Cardiac muscle cell (in vitro differentiated cells and primary cell): ENCODE data around the gene LAYN. TPM values are rescaled to one million over a fixed set of nuclear protein-coding genes. Genes with fewer than 3 reads are reported as not detected.

Experiments used
- DNase-seq, 2 donors: peaks; one replicate each; pipeline versions ENCODE4 v3.0.0 to v3.0.0-alpha.2; 2010 to 2017; ENCODE audit warnings: low read depth in 1 of 2, low spot score in 1 of 2
- H3K27ac ChIP-seq: fragments of 200-600 bp; sonication (generic); 2 replicates; pipeline ENCODE4 v1.5.1; 2016
- H3K27me3 ChIP-seq: fragments of 200-600 bp; sonication (generic); 2 replicates; pipeline ENCODE4 v1.6.0; 2016; ENCODE audit warnings: control low read depth
- H3K36me3 ChIP-seq: fragments of 200-600 bp; sonication (generic); 2 replicates; pipeline ENCODE4 v1.5.1; 2016; ENCODE audit warnings: control low read depth
- H3K4me1 ChIP-seq: fragments of 200-600 bp; sonication (generic); 2 replicates; pipeline ENCODE4 v1.8.1; 2017; ENCODE audit warnings: low read depth, mild to moderate bottlenecking, mixed run types
- H3K4me3 ChIP-seq: fragments of 200-600 bp; sonication (generic); 2 replicates; pipeline ENCODE4 v1.5.1; 2016; ENCODE audit warnings: mild to moderate bottlenecking
- H3K9me3 ChIP-seq: fragments of 200-600 bp; sonication (generic); 2 replicates; pipeline ENCODE4 v1.5.1; 2017; ENCODE audit warnings: low read depth, mild to moderate bottlenecking, control low read depth
- CTCF ChIP-seq: IDR thresholded peaks from 2 replicates; pipeline ENCODE4 v1.5.1; 2012; ENCODE audit warnings: low read depth, mild to moderate bottlenecking, low read length
- polyA plus RNA-seq: library from polyadenylated mRNA; unstranded; fragments of >200 nt; fragmentation: Nextera tagmentation; extraction: Ambion mirVana; gene quantifications from 2 replicates; pipeline ENCODE4 v1.2.1, GENCODE V29; 2016
- total RNA-seq: library from RNA; depleted of rRNA; stranded (reverse); fragments of >200 nt; gene quantifications from 2 replicates; pipeline ENCODE4 v1.2.3, GENCODE V29; 2016

Gene LAYN
- total and polyA plus RNA-seq, 2 experiments from 2014 or later: 1.1 to 2.6 TPM

- Histone ChIP-seq H3K27me3 (peaks cover 22% of the 10 kb centered on the region), H3K4me3 (no peak overlapping the region), H3K36me3 (no peaks in the 10 kb centered on the region), H3K27ac (no peak overlapping the region), H3K9me3 (no peaks in the 10 kb centered on the region), H3K4me1 (no peaks in the 10 kb centered on the region)
- no peak for TF ChIP-seq CTCF
- no peak for DNase-seq
These were observed 21.9 kb upstream of the LAYN start for GRCh38 chr11:111518668-111519067.

- Histone ChIP-seq H3K4me3 (no peak overlapping the region), H3K27me3 (peaks cover 3% of the 10 kb centered on the region), H3K4me1 (no peaks in the 10 kb centered on the region), H3K36me3 (no peaks in the 10 kb centered on the region), H3K9me3 (no peaks in the 10 kb centered on the region), H3K27ac (no peak overlapping the region)
- DNase-seq: peak in 1 of 2 donors; percentile 33
- TF ChIP-seq CTCF: no peak
These were observed 20.0 kb upstream of the LAYN start for GRCh38 chr11:111520560-111520959.

- Histone ChIP-seq H3K4me3 (no peak overlapping the region), H3K9me3 (no peaks in the 10 kb centered on the region), H3K36me3 (no peaks in the 10 kb centered on the region), H3K27ac (no peak overlapping the region), H3K27me3 (no peaks in the 10 kb centered on the region), H3K4me1 (no peaks in the 10 kb centered on the region)
- DNase-seq: no peak
- no peak for TF ChIP-seq CTCF
These were observed 19.4 kb upstream of the LAYN start for GRCh38 chr11:111521135-111521534.

- Histone ChIP-seq H3K9me3 (no peaks in the 10 kb centered on the region), H3K4me3 (no peak overlapping the region), H3K27me3 (no peaks in the 10 kb centered on the region), H3K36me3 (no peaks in the 10 kb centered on the region), H3K27ac (no peak overlapping the region), H3K4me1 (no peaks in the 10 kb centered on the region)
- no peak for TF ChIP-seq CTCF
- no peak for DNase-seq
These were observed 18.1 kb upstream of the LAYN start for GRCh38 chr11:111522426-111522825.

GRCh38 chr11:111523343-111523742 is 17.2 kb upstream of the LAYN start:
- TF ChIP-seq CTCF: no peak
- Histone ChIP-seq H3K27ac (no peak overlapping the region), H3K36me3 (no peaks in the 10 kb centered on the region), H3K4me1 (no peaks in the 10 kb centered on the region), H3K27me3 (no peaks in the 10 kb centered on the region), H3K9me3 (no peaks in the 10 kb centered on the region), H3K4me3 (no peak overlapping the region)
- DNase-seq: no peak

GRCh38 chr11:111524056-111524455 is 16.5 kb upstream of the LAYN start:
- Histone ChIP-seq H3K27ac (no peak overlapping the region), H3K4me3 (no peak overlapping the region), H3K27me3 (no peaks in the 10 kb centered on the region), H3K9me3 (no peaks in the 10 kb centered on the region), H3K4me1 (no peaks in the 10 kb centered on the region), H3K36me3 (no peaks in the 10 kb centered on the region)
- no peak for DNase-seq
- no peak for TF ChIP-seq CTCF
